ENCODE measurements around the gene ANAPC4. TPM values are rescaled to one million over a fixed set of nuclear protein-coding genes. Genes with fewer than 3 reads are reported as not detected.

ANAPC4 gene
- total and polyA plus RNA-seq, 2 of the 8 experiments (the other 6 are each of a cell fraction or from before 2014, with no cell fraction given), result 8.7 to 31.6 TPM

DNA sequence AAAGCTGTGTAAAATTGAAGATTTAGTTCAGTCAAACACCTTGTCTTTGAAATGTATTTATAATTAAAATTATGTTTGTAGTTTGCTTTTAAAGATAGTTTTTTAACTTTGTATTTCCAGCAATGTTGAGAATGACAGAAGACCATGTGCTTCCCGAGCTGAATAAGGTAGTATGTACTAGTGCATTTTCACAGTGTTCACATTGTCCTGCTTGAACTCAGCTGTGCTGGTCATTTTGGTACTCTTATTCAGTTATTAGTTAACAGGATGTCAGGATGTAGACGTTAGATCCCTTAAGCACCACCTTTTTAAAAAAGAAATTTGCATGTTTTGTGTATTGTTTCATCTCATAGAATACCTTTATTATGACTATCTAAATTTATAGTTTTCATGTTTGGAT is 28.4 kb downstream of the ANAPC4 start (continued):
- TF ChIP-seq, protein P1, sequence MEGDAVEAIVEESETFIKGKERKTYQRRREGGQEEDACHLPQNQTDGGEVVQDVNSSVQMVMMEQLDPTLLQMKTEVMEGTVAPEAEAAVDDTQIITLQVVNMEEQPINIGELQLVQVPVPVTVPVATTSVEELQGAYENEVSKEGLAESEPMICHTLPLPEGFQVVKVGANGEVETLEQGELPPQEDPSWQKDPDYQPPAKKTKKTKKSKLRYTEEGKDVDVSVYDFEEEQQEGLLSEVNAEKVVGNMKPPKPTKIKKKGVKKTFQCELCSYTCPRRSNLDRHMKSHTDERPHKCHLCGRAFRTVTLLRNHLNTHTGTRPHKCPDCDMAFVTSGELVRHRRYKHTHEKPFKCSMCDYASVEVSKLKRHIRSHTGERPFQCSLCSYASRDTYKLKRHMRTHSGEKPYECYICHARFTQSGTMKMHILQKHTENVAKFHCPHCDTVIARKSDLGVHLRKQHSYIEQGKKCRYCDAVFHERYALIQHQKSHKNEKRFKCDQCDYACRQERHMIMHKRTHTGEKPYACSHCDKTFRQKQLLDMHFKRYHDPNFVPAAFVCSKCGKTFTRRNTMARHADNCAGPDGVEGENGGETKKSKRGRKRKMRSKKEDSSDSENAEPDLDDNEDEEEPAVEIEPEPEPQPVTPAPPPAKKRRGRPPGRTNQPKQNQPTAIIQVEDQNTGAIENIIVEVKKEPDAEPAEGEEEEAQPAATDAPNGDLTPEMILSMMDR (IDR thresholded peaks at IDR 0.05; ENCODE audit: control extremely low read depth in 1 of 3, insufficient read depth in 1 of 3, low read depth in 1 of 3, low read length in 3 of 3), result no peak
- TF ChIP-seq CTBP2 (IDR thresholded peaks at IDR 0.05; ENCODE audit: borderline replicate concordance, insufficient read depth, insufficient read length, low read length), result no peak
- TF ChIP-seq TCF12 (IDR thresholded peaks at IDR 0.05; ENCODE audit: low read depth, low read length), result no peak

Data from H1 (cell line).